SU-DHL-6 (cell line): ENCODE data around the gene VAPA.

Experiments used
- H2AFZ ChIP-seq: fragments of 200-600 bp; sonication (generic); 2 replicates; pipeline ENCODE4 v1.6.1; 2014; ENCODE audit warnings: low read depth, mild to moderate bottlenecking, moderate library complexity, mixed read lengths, antibody characterized with exemption, low read length; ENCODE audit not compliant: severe bottlenecking
- H3F3A ChIP-seq: fragments of 200-600 bp; shearing (Covaris generic); 2 replicates; pipeline ENCODE4 v1.6.0; 2016; ENCODE audit warnings: antibody characterized with exemption, mild to moderate bottlenecking; ENCODE audit not compliant: insufficient read depth
- H3K27ac ChIP-seq: fragments of 200-600 bp; sonication (generic); 2 replicates; pipeline ENCODE4 v1.5.1; 2016; ENCODE audit warnings: low read depth, mild to moderate bottlenecking, low read length, moderate library complexity, mixed read lengths
- H3K27me3 ChIP-seq: fragments of 200-600 bp; sonication (generic), shearing (Covaris generic); 2 replicates; pipeline ENCODE4 v1.6.0; 2014; ENCODE audit warnings: mild to moderate bottlenecking, low read length
- H3K36me3 ChIP-seq: fragments of 200-600 bp; sonication (generic); 2 replicates; pipeline ENCODE4 v1.6.1; 2014; ENCODE audit warnings: mild to moderate bottlenecking, low read length, mixed read lengths
- H3K4me2 ChIP-seq: fragments of 300-600, 200-600 bp; shearing (Covaris generic), sonication (generic); 2 replicates; pipeline ENCODE4 v1.6.0; 2014; ENCODE audit warnings: low read length, low read depth, mild to moderate bottlenecking; ENCODE audit not compliant: poor library complexity, severe bottlenecking
- H3K4me3 ChIP-seq: fragments of 200-600 bp; sonication (generic); 2 replicates; pipeline ENCODE4 v1.5.1; 2014; ENCODE audit warnings: antibody characterized with exemption, low read length, mild to moderate bottlenecking, mixed read lengths; ENCODE audit not compliant: insufficient read depth, poor library complexity, severe bottlenecking
- H3K79me2 ChIP-seq: fragments of 200-600 bp; sonication (generic); 2 replicates; pipeline ENCODE4 v1.6.1; 2014; ENCODE audit warnings: mild to moderate bottlenecking, low read length, moderate library complexity; ENCODE audit not compliant: insufficient read depth
- H3K9ac ChIP-seq: fragments of 200-600 bp; sonication (generic); 2 replicates; pipeline ENCODE4 v1.7.0; 2014; ENCODE audit warnings: mild to moderate bottlenecking, low read length
- H3K9me2 ChIP-seq: fragments of 200-600 bp; sonication (generic); replicated peaks from 2 replicates; pipeline ENCODE4 v1.6.1; 2014; ENCODE audit warnings: low read length; ENCODE audit not compliant: insufficient read depth
- H3K9me3 ChIP-seq: fragments of 200-600 bp; sonication (generic); 2 replicates; pipeline ENCODE4 v1.6.1; 2014; ENCODE audit warnings: low read length, mixed read lengths; ENCODE audit not compliant: insufficient read depth
- H4K20me1 ChIP-seq: fragments of 200-600 bp; sonication (generic); 2 replicates; pipeline ENCODE4 v1.6.1; 2014; ENCODE audit warnings: low read depth, mild to moderate bottlenecking, antibody characterized with exemption, low read length, moderate library complexity, mixed read lengths
- CTCF ChIP-seq: fragments of 200-600 bp; sonication (generic); IDR thresholded peaks from one replicate; pipeline ENCODE4 v1.5.1; 2017; ENCODE audit warnings: antibody characterized with exemption, mild to moderate bottlenecking, low read length, moderate library complexity; ENCODE audit not compliant: insufficient read depth, poor library complexity, severe bottlenecking
- EZH2phosphoT487 ChIP-seq: fragments of 200-600 bp; sonication (generic), shearing (Covaris generic); conservative IDR thresholded peaks from 2 replicates; pipeline ENCODE4 v1.6.1; 2018; ENCODE audit warnings: mild to moderate bottlenecking, antibody characterized with exemption, low read length, moderate library complexity, mixed read lengths

The VAPA gene

GRCh38 chr18:9994026-9994570 is 80.3 kb downstream of the VAPA start:
- no peak overlapping the region for H2AFZ ChIP-seq
- H3K9me2 ChIP-seq = no peaks in the 10 kb centered on the region
- no peaks in the 10 kb centered on the region for H3K79me2 ChIP-seq
- H3K36me3 ChIP-seq = no peaks in the 10 kb centered on the region
- H3K27me3 ChIP-seq = no peaks in the 10 kb centered on the region
- 0 out of 2 replicates have a peak, but pooled peaks cover 3% of the 10 kb centered on the region for H3K9me3 ChIP-seq
- no peaks in the 10 kb centered on the region for H3F3A ChIP-seq
- no peak overlapping the region for H3K4me3 ChIP-seq
- no peak overlapping the region for H3K4me2 ChIP-seq
- no peak overlapping the region for H3K9ac ChIP-seq
- no peak overlapping the region for H3K27ac ChIP-seq
- H4K20me1 ChIP-seq = no peaks in the 10 kb centered on the region
- TF ChIP-seq EZH2phosphoT487 (no peak), CTCF (no peak)

GRCh38 chr18:9994701-9995235 is 81.0 kb downstream of the VAPA start:
- Histone ChIP-seq H3K27ac (no peak overlapping the region), H3K27me3 (no peaks in the 10 kb centered on the region), H3K79me2 (no peaks in the 10 kb centered on the region), H4K20me1 (no peaks in the 10 kb centered on the region), H3K4me3 (no peak overlapping the region), H3F3A (no peaks in the 10 kb centered on the region), H2AFZ (no peak overlapping the region), H3K9me3 (0 out of 2 replicates have a peak, but pooled peaks cover 3% of the 10 kb centered on the region), H3K36me3 (no peaks in the 10 kb centered on the region), H3K9ac (no peak overlapping the region), H3K9me2 (no peaks in the 10 kb centered on the region), H3K4me2 (no peak overlapping the region)
- TF ChIP-seq EZH2phosphoT487 (no peak), CTCF (no peak)

- H3K36me3 ChIP-seq = no peaks in the 10 kb centered on the region
- no peak overlapping the region for H3K4me3 ChIP-seq
- H4K20me1 ChIP-seq = no peaks in the 10 kb centered on the region
- no peak overlapping the region for H3K4me2 ChIP-seq
- no peak overlapping the region for H2AFZ ChIP-seq
- H3K9me2 ChIP-seq = no peaks in the 10 kb centered on the region
- no peaks in the 10 kb centered on the region for H3K27me3 ChIP-seq
- TF ChIP-seq EZH2phosphoT487 (no peak), CTCF (no peak)
- no peaks in the 10 kb centered on the region for H3F3A ChIP-seq
- no peaks in the 10 kb centered on the region for H3K79me2 ChIP-seq
- no peak overlapping the region for H3K9ac ChIP-seq
- H3K27ac ChIP-seq = no peak overlapping the region
- 0 out of 2 replicates have a peak, but pooled peaks cover 3% of the 10 kb centered on the region for H3K9me3 ChIP-seq
Observed at GRCh38 chr18:9995631-9996030, 81.8 kb downstream of the VAPA start.
